ENCODE results near the gene UBR1. TPM values are rescaled to one million over a fixed set of nuclear protein-coding genes. Genes with fewer than 3 reads are reported as not detected.

UBR1 gene
- total RNA-seq, 4 donors from 2014 or later, result 21.3 to 40.7 (median 28.7) TPM

Small RNA genes within 50 kb of the gene (small RNA-seq; reads per million reads assigned to genes)
- gene AC068724.2, result 0 reads per million in 3 donors

Other genes starting within 250 kb of the UBR1 start
- 10 to 100 TPM; 19.4 to 33.0 (median 25.1) TPM for gene TTBK2, start 185.3 kb downstream of the UBR1 start, total RNA-seq
- gene TMEM62, start 27.5 kb upstream of the UBR1 start, total RNA-seq, result 10 to 100 TPM; 21.5 to 32.0 (median 25.4) TPM
- gene CCNDBP1, start 79.4 kb upstream of the UBR1 start, total RNA-seq, result 10 to 100 TPM; 44.9 to 87.2 (median 69.6) TPM
- gene EPB42, start 115.0 kb upstream of the UBR1 start, total RNA-seq, result under 1 TPM in 1 of 4 donors, not detected in 3; 0.33 TPM
- under 1 TPM; under 0.01 to 0.91 (median 0.25) TPM for gene TGM5, start 160.9 kb upstream of the UBR1 start, total RNA-seq
- gene TGM7, start 196.2 kb upstream of the UBR1 start, total RNA-seq, result not detected
- gene LCMT2, start 224.5 kb upstream of the UBR1 start, total RNA-seq, result 1 to 10 TPM; 5.4 to 9.3 (median 7.1) TPM